ENCODE measurements around the gene SERP1. TPM values are rescaled to one million over a fixed set of nuclear protein-coding genes. Genes with fewer than 3 reads are reported as not detected.

SERP1 gene
- 45.7 to 106 TPM (median 90.4 TPM) in 5 replicates for total RNA-seq (2022; extraction: Qiagen RNA extraction; ENCODE audit: low read depth)

GRCh38 chr3:150546226-150547044 lies at the start of gene SERP1, which contains the start of gene EIF2A:
TSS of gene SERP1 (minus strand) at chr3:150546496. CDS start at chr3:150546135, 361 bp downstream.
TSS of gene EIF2A (plus strand) at chr3:150546787. CDS start at chr3:150546803, 16 bp downstream.

Other genes with a start within 250 kb of the SERP1 start
- gene TSC22D2, start 138.2 kb downstream of the SERP1 start, total RNA-seq (2022; extraction: Qiagen RNA extraction; ENCODE audit: low read depth) = 10.7 to 14.5 TPM (median 11.3 TPM) in 5 replicates
- gene EIF2A, start 291 bp upstream of the SERP1 start, total RNA-seq (2022; extraction: Qiagen RNA extraction; ENCODE audit: low read depth) = 70.2 to 93.3 TPM (median 80.9 TPM) in 5 replicates
- 86.7 to 118 TPM (median 116 TPM) in 5 replicates for gene SELENOT, start 56.8 kb upstream of the SERP1 start, total RNA-seq (2022; extraction: Qiagen RNA extraction; ENCODE audit: low read depth)
- 0.07 to 0.08 TPM in 2 of 5 replicates, not detected in the others for gene ERICH6, start 157.4 kb upstream of the SERP1 start, total RNA-seq (2022; extraction: Qiagen RNA extraction; ENCODE audit: low read depth)
- gene SIAH2, start 216.7 kb upstream of the SERP1 start, total RNA-seq (2022; extraction: Qiagen RNA extraction; ENCODE audit: low read depth) = 16.2 to 20.6 TPM (median 19.3 TPM) in 5 replicates